GM20000 (cell line): ENCODE results near the gene PTPN14.

ENCODE experiments used
- DNase-seq: peaks from one replicate; pipeline ENCODE4 v3.0.0; 2012; ENCODE audit warnings: low spot score
- CTCF ChIP-seq: IDR thresholded peaks from 2 replicates; pipeline ENCODE4 v1.5.1; 2012; ENCODE audit warnings: mild to moderate bottlenecking, control low read depth; ENCODE audit errors: extremely low read depth, missing control alignments

Gene PTPN14

GRCh38 chr1:214546886-214547641 lies 4.3 kb downstream of the PTPN14 start:
- no peak for DNase-seq

GRCh38 chr1:214546084-214546483 lies 5.3 kb downstream of the PTPN14 start:
- no peak for TF ChIP-seq CTCF
- DNase-seq: no peak

More at GRCh38 chr1:214546886-214547641, 4.3 kb downstream of the PTPN14 start:
- TF ChIP-seq CTCF: no peak

- no peak for DNase-seq
- no peak for TF ChIP-seq CTCF
Observed at GRCh38 chr1:214545293-214545692, 6.1 kb downstream of the PTPN14 start.

GRCh38 chr1:214544791-214545190 lies 6.6 kb downstream of the PTPN14 start:
- no peak for TF ChIP-seq CTCF
- no peak for DNase-seq

GRCh38 chr1:214542275-214543199 lies 8.9 kb downstream of the PTPN14 start:
- DNase-seq: no peak
- TF ChIP-seq CTCF: no peak

- DNase-seq: no peak
- TF ChIP-seq CTCF: no peak
Observed at GRCh38 chr1:214541693-214542092, 9.7 kb downstream of the PTPN14 start.

GRCh38 chr1:214541206-214541605 lies 10.2 kb downstream of the PTPN14 start:
- DNase-seq: no peak
- TF ChIP-seq CTCF: no peak
